Loucy (cell line): ENCODE measurements around the gene MOB3C.

ENCODE experiments used
- CTCF ChIP-seq: fragments of 200-600 bp; sonication (generic); conservative IDR thresholded peaks from 2 replicates; pipeline ENCODE4 v1.5.1; 2014; ENCODE audit warnings: mild to moderate bottlenecking, antibody characterized with exemption, low read length
- EZH2phosphoT487 ChIP-seq: fragments of 200-600 bp; IDR thresholded peaks from 2 replicates; pipeline ENCODE4 v1.6.1; 2018; ENCODE audit warnings: antibody characterized with exemption, mild to moderate bottlenecking, moderate library complexity, borderline replicate concordance

GRCh38 chr1:46612937-46613660 is 3.5 kb downstream of the MOB3C start:
- TF ChIP-seq CTCF: no peak
- TF ChIP-seq EZH2phosphoT487: no peak
